HG03095 (cell line): ENCODE results near the gene SAE1.

ENCODE experiments used
- ATAC-seq: cut with Tn5 transposase; IDR thresholded peaks from one replicate; pipeline ENCODE4 v1.9.1; 2021; ENCODE audit warnings: moderate library complexity; ENCODE audit not compliant: unreplicated experiment

The SAE1 gene

DNA sequence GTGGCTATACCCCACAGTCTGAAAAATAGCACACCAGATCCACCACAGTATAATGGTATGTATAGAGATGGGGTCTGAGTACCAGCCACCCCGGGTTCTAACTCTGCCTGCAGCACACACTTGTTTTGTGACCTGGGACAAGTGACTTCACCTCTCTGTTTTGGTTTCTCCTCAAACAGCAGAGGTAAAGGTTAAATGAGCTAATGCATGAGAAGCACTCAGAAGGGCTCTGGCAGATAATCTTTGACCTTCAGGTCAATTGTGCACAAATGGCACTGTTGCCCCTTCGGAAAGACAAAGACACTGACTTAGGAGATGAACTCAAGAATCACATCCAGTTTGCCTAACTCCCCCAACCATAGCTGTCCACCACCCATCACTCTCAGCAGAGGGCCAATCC lies 24.8 kb upstream of the SAE1 start:
- ATAC-seq: no peak

DNA sequence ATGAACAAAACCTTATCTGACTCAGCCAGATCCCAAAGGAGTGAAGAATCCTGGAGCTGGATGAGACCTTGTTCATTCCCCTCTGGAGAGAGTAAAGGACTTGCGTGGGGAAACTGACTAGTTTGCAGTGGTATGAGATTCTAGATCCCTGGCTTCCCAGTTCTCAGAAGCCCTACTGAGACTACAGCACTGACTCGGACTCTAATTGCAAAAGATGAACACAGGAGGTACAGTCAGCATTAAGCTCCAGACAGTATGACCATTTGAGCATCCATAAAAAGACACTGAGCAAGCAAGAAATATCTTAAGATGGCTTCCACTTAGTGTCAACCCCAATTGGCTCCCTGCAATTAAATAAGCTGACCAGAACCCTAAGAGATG lies 23.8 kb upstream of the SAE1 start:
- no peak for ATAC-seq

DNA sequence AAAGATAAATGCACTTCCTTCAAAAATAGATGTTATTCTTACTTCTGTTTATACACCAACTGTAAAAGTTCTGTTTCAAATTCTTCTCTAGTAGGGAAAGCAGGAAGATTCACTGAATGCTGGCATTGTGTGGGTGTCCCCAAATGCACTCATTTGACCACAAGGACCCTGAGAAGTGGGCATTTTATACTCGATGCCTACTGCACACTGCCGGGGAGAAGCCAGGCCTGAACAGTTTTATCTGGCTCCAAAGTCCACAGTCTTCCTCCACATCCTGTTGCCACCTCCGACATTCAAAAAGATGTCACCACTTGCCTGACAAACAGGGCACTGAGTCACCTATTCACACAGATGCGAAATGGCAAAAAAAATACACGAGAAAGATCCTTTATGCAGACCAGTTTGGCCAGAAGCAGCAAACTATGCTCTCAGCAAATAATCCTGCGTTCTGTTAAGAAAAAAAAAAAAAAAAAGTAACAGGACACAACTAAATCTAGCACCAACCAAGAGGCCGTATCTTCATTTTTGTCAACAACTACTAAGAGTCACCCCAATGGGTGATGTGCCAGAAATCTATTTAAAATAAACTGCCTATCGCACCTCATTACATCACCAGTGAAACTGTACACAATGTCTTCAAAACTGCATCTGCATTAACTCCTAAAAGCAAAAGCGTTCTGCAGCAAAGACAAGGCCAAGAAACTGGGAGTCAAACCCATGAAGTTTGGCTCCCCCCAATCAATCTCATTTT lies 23.3 kb upstream of the SAE1 start:
- no peak for ATAC-seq

DNA sequence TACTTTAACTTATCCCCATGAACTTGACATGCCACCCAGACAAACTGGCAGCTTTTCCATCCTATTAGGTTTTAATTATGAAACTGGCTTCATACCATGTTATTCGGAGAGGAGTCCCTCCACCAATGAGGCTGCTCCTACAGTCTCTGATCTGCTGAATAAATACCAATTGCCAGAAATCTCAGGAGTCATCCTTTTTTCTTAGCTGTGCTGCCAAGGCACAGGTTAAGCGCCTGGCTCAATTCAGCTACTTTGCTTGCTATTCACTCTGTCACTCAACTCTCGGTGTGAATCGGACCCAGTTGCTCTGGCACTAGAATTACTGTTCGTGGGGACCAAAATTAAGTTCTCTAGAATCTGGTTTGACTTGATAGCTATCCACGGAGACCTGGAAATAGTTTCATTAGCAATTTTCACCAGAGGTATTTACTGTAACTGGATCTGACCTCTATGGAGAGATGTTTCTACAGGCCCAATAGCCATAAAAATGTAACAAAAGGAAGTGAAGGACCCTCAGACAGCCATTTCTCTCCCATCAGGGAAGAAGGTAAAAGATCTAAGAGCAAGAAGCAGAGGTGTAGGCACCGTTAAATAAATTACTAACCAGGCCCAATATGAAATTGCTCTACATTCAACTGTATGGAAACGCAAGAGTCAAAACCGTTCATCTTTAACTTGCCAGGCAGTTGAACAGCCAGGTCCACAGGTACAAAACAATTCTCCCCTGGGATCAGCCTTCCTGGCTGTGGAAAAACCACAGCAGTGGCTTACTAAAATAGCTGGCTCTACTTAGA lies 22.5 kb upstream of the SAE1 start:
- no peak for ATAC-seq

DNA sequence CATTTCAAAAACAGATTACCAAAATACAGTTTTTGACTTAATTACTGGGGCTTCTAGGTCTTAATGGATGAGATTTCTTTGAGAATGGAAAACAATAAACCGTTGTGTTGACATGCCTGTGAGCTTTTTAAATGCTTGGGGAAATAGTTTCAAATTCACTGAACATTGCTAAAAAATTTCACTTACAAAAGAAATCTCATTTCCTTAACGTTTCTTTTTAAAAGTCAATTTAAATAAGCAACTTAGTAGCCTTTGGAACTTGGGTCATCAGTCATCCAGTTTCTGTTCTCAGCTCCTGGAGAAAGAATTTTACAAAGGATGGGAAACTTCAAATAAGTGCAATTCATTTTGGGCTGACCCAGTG lies 21.5 kb upstream of the SAE1 start:
- no peak for ATAC-seq

DNA sequence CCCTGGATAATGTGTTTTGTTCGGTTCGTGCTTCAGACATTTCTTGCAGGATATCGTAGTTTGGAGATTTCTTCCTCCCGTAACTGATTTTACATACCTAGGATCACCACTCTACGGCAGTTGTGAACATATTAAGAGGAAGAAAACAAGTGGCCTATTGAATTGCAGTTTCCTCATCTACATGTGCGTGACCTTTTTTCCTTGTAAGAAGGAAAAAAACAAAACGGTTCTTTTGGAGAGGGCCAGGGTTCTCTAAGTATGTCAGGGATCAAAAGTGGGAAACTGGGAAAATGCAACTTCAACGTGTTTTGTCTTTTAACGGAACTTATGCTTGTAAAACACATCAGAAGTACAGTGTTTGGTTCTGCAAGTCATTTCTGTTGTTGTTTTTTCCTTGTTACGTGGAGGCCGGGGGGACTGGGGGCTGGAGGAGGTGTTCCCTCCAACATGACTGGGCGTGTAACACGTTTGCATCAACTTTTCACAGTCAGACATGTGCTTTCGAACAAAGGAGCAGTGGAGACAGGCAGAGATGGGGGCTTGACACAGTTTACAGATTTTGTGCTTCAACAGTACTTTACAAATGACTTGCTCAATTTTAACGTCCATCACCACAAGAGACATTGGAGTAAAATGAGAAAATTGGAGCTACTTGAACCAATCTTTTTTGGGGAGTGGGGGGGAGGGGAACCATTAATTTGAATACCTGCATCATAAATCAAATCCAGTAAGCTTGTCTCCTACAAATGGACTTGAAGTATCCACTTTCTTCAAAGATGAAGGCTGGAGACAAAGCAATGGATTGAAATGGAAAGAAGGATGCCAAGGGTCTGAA lies 20.9 kb upstream of the SAE1 start:
- no peak for ATAC-seq

DNA sequence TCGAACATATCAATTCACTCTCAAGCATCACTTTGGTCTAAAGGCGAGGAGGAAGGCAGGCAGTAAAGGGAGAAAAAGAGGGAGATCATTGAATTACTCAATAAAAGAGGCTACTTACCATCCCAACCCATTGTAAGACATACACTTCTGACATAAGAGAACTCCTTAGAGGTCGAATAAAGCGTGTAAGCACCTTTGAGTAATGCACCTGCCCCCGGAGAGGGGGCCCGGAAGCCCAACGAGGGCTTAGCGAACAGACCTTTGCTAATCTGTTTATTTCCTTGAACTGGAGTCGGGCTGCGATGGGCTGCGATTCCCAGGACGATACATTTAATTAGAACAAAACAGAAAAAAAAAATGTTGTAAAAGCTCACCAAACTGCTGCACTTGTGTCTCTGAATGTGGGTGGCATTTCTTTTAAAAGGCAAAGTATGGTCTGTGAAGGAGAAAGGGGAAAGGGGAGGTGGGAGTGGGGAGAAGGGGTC lies 20.1 kb upstream of the SAE1 start:
- no peak for ATAC-seq

DNA sequence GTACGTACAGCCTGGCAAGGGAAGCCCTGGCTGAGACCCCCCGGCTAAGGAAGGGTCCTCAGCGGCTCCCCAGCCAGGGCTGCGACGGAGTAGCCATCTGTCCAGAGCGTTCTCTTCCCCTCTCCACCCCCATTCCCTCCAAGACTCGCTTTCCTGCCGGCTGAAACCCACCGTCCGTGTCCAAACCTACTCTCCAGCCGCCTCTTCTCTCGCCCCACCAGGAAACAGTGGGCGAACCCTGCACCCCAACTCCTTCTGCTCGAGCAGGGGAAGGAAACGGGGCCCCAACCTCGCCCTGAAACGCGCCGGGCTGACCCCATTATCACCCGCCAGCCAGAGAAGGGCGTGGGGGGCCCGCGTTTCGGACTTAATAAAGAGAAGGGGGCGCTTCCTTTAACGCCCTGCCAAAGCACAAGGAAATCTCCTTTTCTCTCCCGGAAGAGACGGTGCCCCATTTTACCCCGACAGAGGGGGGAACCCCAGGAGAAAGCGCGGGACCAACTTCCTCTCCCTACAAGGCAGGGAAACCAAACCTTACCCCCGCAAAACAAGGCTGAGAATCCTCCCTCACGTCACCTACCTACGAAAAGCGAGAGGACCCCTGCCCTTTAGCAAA lies 19.5 kb upstream of the SAE1 start:
- no peak for ATAC-seq

DNA sequence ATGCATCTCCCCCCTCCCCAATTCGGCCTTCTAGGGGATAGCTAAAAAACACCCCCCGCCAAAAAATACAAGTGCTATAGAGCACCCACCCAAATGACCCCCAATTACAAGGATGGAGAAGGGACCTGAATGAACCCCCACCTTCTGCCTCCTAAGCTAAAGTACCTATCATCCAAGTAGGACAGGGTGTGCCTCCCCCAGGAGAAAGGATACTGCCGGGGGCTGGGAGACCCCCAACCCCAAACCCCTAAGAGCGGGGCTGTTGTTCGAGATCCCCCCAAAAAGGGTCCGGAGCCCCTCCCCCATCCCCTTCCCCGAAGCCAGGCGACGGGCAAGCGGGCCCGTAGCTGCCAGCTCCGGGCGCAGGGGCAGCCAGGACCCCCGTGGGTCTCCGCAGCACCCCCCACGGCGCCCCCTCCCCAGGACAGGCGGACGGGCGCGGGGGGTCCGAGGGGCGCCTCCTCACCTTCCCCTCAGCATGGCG lies 18.9 kb upstream of the SAE1 start:
- no peak for ATAC-seq

DNA sequence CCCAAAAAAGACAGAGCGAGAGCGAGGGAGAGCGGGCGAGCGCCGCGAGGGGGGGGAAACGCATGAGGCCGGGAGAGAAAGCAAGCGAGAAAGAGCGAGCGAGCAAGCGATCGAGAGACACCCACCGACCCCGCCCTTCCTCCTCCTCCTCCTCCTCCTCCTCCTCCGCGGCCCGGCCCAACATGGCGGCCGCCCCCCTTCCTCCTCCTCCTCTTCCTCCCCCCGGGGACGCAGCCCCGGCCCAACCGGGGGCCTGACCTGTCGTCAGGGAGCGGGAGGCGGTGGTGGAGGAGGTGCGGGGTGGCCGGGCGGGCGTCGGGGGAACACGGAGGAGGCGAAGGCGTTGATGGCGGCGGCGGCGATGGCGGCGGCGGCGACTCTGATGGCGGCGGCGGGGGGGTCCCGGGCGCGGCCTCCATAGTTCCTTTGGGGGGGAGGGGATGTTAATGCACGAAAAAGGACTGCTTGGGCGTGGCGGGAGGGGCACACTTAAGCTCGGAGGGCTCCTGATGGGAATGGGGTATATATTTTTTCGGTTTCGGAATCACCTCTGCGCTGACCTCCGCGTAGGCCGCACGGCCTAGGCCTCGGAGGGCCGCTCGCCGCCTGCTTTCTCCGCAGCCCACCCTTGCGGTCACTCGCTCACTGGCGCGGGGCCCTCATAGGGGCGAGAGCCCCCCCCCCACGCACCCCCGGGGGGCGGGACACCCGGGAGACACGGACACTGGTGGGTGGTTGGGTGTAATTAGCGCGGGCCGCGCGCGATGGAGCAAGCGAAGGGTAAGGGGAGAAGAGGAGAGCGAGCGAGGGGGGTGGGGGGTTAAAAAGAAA lies 18.3 kb upstream of the SAE1 start:
- no peak for ATAC-seq

DNA sequence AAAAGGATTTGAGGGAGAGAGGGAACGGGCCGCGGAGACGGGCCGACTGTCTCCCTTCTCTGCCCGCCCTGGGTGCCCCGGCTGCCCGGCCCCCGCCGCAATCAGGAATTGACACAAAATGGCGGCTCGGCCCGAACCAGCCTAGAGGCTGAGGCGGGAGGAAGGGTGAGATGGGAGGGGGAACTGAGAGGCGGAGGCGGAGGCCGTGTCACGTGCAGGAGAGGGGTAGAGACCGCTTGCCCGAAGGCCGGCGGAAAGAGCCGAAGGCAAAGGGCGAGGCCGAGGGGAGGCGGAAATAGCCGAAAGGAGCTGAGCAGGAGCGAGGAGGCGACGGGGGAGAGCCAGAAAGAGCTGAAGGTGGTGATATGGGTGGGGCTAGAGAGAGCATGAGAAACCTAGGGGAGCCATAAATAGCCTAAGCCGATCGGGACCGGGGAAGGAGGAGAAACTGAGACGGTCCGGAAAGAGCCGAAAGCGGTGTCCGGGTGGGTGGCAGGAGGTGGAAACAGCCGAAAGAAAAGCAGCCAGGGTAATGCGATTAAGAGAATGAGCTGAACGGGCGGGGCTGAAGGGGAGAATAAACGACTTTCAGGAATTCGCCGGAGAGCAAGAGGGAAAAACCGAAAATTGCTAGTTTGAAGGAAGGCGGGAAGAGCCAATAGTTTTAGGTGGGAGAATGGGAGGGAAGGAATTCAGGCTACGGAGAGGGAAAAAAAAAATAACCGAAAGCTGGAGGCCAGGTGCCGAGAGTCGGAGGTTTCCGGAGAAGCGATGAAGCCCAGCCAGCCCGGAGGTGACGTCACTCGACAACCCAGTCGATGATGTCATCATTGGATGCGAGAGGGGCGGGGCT lies 17.4 kb upstream of the SAE1 start, which contains the start of gene ZC3H4:
TSS of gene ZC3H4 (minus strand) at position 780 of the 853 bp plus-strand sequence. CDS start 1,192 bp downstream, outside the sequence.
- ATAC-seq: peak; percentile 75

DNA sequence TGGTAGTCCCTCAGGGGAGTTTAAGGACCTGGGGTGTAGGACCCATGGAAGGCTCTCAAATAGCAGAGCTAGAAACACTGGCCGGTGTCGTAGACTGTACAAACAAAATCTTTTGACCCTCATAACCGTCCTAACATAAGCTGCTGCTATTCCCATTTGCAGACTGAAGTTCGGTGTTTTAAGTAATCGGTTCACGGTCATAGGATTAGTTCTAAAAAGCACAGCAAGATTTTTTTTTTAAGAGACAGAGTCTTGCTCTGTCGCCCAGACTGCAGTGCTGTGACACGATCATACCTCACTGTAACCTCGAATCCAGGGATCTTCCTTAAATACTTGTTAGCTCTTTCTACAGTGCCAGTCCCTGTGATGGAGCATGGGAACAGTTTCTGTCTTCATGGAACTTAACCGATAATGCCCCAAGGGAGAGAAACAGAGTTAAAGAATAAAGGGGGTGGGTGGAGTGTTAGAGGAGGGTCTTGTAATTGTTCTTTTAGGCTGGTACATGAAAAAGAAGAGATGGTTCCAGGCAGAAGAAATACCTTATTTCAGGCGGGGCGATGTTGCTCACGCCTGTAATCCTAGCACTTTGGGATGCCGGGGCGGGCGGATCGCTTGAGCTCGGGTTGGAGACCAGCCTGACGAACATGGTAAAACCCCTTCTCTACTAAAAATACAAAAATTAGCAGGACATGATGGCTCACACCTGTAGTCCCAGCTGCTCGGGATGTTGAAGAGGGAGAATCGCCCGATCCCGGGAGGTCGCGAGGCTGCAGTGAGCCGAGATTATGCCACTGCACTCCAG lies 16.6 kb upstream of the SAE1 start:
- ATAC-seq: no peak

DNA sequence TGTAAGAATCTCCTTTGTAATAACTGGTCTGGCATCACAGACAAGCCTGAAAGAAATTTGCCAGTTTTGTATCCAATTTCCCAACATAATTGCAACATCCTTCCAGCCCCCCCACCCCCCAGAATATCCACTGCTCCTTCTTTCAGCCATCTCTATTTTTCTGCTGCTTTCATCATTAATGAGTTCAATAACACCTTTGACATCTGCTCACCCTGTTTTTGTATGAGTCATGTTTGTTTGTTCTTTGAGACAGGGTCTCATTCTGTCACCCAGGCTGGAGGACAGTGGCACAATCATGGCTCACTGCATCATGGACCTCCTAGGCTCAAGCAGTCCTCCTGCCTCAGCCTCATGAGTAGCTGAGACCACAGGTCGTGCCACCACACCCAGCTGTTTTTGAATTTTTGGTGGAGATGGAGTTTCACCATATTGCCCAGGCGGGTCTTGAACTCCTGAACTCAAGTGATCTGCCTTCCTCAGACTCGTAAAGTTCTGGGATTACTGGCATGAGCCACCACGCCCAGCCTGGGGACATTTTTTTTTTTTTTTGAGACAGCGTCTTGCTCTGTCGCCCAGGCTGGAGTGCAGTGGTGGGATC lies 10.1 kb upstream of the SAE1 start:
- no peak for ATAC-seq

DNA sequence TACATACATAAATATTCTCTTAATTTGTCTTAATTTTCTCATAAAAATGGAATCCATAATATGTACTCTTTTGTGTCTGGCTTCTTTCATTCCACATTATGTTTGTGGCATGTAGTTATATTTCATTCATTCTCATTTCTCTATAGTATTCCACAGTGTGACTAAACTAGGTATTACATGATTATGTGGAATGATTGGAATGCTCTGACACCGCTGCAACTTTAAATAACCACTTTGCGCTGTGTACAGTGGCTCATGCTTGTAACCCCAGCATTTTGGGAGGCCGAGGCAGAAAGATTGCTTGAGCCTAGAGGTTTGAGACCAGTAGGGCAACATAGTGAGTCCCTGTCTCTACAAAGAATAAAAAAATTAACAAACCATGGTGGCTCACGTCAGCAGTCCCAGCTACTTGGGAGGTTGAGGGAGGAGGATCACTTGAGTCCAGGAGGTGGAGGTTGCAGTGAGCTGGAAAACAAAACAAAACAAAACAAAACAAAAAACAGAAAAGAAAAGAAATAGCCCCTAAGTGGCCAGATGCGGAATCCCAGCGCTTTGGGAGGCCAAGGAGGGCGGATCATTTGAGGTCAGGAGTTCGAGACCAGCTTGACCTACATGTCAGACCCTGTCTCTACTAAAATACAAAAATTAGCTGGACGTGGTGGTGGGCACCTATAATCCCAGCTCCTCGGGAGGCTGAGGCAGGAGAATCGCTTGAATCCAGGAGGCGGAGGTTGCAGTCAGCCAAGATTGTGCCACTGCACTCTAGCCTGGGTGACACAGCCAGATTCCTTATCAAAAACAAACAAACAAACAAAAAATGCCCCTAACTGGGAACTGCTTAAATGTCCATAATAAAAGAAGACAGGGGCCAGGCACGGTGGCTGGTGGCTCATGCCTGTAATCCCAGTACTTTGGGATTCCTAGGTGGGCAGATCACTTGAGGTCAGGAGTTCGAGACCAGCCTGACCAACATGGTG lies 8.0 kb upstream of the SAE1 start:
- ATAC-seq: no peak

DNA sequence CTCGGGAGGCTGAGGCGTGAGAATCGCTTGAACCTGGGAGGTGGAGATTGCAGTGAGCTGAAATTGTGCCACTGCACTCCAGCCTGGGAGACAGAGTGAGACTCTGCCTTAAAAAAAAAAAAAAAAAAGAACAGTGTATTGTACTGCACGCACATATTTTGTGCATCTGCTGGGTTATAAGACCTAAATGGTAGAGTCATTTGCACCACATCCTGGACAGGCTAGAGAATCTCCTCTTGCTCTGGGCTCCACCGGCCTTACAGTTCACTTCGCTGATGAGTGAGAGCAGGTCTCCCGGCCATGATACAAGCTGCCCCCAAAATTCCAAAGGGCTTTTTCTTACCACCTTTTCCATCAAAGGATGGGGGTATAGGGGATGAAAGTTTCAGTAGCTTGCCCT lies 7.2 kb upstream of the SAE1 start:
- ATAC-seq: no peak

DNA sequence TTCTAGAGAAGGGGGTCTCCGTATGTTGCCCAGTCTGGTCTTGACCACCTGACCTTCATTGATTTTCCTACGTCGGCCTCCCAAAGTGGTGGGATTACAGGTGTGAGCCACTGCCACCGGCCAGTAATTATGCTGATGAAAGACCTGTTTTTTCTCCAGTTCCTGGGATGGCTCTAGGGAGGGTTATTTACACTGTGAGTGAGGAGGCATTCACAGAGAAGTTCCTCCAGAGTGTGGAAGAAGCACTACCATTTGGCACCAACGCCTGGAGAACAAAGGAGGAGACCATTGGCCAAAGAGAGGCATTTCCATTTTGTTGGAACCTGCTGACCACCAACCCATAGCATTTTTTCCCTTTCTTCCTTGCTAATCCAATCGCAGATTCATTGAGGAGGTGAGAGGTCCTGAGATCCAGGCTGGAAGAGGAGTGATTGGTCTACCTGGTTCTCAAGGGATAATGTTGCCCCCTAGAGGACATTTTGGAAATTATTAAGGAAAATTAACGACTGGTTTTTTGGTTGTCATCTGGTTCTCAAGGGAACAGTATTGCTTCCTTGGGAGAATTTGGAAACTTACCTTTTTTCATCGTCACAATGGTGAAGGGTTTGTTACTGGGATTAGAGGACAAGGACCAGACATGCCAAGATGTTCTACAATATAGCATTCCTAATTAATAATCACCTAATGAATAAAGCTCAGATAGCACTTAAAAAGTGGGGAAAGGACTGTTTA lies 5.5 kb upstream of the SAE1 start:
- ATAC-seq: no peak
